NB4 (cell line): ENCODE results near the gene ANKRD52.

Experiments used
- POLR2A ChIP-seq: IDR thresholded peaks from 2 replicates; pipeline ENCODE4 v1.6.1; 2011; ENCODE audit warnings: mild to moderate bottlenecking; ENCODE audit not compliant: insufficient read length; ENCODE audit errors: extremely low read depth
- TF ChIP-seq, protein P1 (sequence below): IDR thresholded peaks from one replicate; pipeline ENCODE4 v1.5.1; 2012; ENCODE audit warnings: low read depth, low read length

DNA sequence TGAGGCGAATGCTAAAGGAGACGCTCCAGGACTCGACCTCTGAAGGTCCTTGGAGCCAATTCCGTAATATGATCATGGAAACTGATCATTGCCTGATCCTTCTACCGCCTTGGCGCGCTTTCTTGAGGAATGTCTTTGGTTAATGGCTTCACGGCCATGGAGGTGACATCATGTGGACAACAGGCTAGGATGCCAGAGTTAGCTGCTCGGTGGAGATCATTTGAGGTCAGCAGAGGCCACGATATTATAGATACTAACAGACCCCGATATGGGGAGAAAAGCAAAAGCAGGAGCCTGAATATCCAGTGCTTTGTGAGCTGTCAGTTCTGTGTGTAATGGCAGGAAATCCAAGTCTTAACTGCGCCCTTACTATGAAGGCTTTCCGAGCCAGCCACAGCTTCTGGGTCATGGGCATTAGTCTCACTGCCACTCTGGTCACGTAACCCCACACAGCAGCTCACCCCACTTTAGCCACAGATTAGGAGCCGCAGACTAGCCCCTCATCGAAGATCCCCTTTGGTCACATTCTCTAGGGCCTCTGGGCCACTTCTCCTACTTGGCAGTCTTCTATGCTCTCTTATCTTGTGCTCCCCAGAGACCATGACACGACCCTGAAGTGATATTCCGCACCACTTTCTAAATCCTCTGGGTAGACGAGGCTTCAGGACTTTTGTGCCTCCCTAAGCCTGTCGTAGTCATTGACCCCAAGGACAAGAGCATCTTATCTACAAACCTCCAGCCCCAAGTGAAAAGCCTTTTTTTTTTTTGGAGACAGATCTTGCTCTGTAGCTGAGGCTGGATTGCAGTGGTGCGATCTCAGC, 42.7 kb upstream of the ANKRD52 start:
- TF ChIP-seq, protein P1, sequence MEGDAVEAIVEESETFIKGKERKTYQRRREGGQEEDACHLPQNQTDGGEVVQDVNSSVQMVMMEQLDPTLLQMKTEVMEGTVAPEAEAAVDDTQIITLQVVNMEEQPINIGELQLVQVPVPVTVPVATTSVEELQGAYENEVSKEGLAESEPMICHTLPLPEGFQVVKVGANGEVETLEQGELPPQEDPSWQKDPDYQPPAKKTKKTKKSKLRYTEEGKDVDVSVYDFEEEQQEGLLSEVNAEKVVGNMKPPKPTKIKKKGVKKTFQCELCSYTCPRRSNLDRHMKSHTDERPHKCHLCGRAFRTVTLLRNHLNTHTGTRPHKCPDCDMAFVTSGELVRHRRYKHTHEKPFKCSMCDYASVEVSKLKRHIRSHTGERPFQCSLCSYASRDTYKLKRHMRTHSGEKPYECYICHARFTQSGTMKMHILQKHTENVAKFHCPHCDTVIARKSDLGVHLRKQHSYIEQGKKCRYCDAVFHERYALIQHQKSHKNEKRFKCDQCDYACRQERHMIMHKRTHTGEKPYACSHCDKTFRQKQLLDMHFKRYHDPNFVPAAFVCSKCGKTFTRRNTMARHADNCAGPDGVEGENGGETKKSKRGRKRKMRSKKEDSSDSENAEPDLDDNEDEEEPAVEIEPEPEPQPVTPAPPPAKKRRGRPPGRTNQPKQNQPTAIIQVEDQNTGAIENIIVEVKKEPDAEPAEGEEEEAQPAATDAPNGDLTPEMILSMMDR: no peak
- TF ChIP-seq POLR2A: no peak
